Hepatocyte (in vitro differentiated cells): ENCODE results near the gene KRTAP4-5. TPM values are rescaled to one million over a fixed set of nuclear protein-coding genes. Genes with fewer than 3 reads are reported as not detected.

Experiments
- polyA plus RNA-seq: library from polyadenylated mRNA; unstranded; fragments of >200 nt; fragmentation: Nextera tagmentation; extraction: Ambion mirVana; gene quantifications from 2 replicates; pipeline ENCODE4 v1.2.1, GENCODE V29; 2016
- small RNA-seq: library from RNA; depleted of rRNA; stranded (forward); fragments of <200 nt; gene quantifications from one replicate; pipeline ENCODE3, GENCODE V24; 2014
- total RNA-seq: library from RNA; depleted of rRNA; stranded (reverse); fragments of >200 nt; gene quantifications from 2 replicates; pipeline ENCODE4 v1.2.3, GENCODE V29; 2014

The KRTAP4-5 gene
- total and polyA plus RNA-seq, 2 experiments from 2014 or later = not detected

Small RNA genes within 50 kb of the gene (small RNA-seq; reads per million reads assigned to genes)
- not detected for gene KRTAP4-17P

Other genes with a start within 250 kb of the KRTAP4-5 start
Only the 30 nearest of the 40 such genes appear.
- gene KRTAP3-2, start 149.9 kb downstream of the KRTAP4-5 start, total RNA-seq = not detected in 2 replicates
- gene KRTAP3-2, start 149.9 kb downstream of the KRTAP4-5 start, polyA plus RNA-seq = not detected in 2 replicates
- not detected in 2 replicates for gene KRTAP3-1, start 140.7 kb downstream of the KRTAP4-5 start, total RNA-seq
- 2.7 and 3.4 TPM in 2 replicates for gene KRTAP3-1, start 140.7 kb downstream of the KRTAP4-5 start, polyA plus RNA-seq
- not detected in 2 replicates for gene KRTAP1-5, start 122.6 kb downstream of the KRTAP4-5 start, total RNA-seq
- 0.44 TPM in 1 of 2 replicates, not detected in the other for gene KRTAP1-5, start 122.6 kb downstream of the KRTAP4-5 start, polyA plus RNA-seq
- gene KRTAP1-4, start 119.6 kb downstream of the KRTAP4-5 start, total RNA-seq = not detected in 2 replicates
- not detected in 2 replicates for gene KRTAP1-4, start 119.6 kb downstream of the KRTAP4-5 start, polyA plus RNA-seq
- not detected in 2 replicates for gene KRTAP1-3, start 115.0 kb downstream of the KRTAP4-5 start, total RNA-seq
- not detected in 2 replicates for gene KRTAP1-3, start 115.0 kb downstream of the KRTAP4-5 start, polyA plus RNA-seq
- not detected in 2 replicates for gene KRTAP1-1, start 108.4 kb downstream of the KRTAP4-5 start, total RNA-seq
- not detected in 2 replicates for gene KRTAP1-1, start 108.4 kb downstream of the KRTAP4-5 start, polyA plus RNA-seq
- gene KRTAP2-1, start 102.5 kb downstream of the KRTAP4-5 start, total RNA-seq = not detected in 2 replicates
- not detected in 2 replicates for gene KRTAP2-1, start 102.5 kb downstream of the KRTAP4-5 start, polyA plus RNA-seq
- gene KRTAP2-2, start 94.6 kb downstream of the KRTAP4-5 start, total RNA-seq = not detected in 2 replicates
- gene KRTAP2-2, start 94.6 kb downstream of the KRTAP4-5 start, polyA plus RNA-seq = not detected in 2 replicates
- gene KRTAP2-3, start 89.7 kb downstream of the KRTAP4-5 start, total RNA-seq = not detected in 2 replicates
- not detected in 2 replicates for gene KRTAP2-3, start 89.7 kb downstream of the KRTAP4-5 start, polyA plus RNA-seq
- not detected in 2 replicates for gene KRTAP2-4, start 83.9 kb downstream of the KRTAP4-5 start, total RNA-seq
- not detected in 2 replicates for gene KRTAP2-4, start 83.9 kb downstream of the KRTAP4-5 start, polyA plus RNA-seq
- not detected in 2 replicates for gene KRTAP4-7, start 65.7 kb downstream of the KRTAP4-5 start, total RNA-seq
- not detected in 2 replicates for gene KRTAP4-7, start 65.7 kb downstream of the KRTAP4-5 start, polyA plus RNA-seq
- gene KRTAP4-8, start 51.7 kb downstream of the KRTAP4-5 start, total RNA-seq = not detected in 2 replicates
- gene KRTAP4-8, start 51.7 kb downstream of the KRTAP4-5 start, polyA plus RNA-seq = not detected in 2 replicates
- gene KRTAP4-16, start 47.6 kb downstream of the KRTAP4-5 start, total RNA-seq = not detected in 2 replicates
- not detected in 2 replicates for gene KRTAP4-16, start 47.6 kb downstream of the KRTAP4-5 start, polyA plus RNA-seq
- gene KRTAP4-9, start 44.4 kb downstream of the KRTAP4-5 start, total RNA-seq = not detected in 2 replicates
- gene KRTAP4-9, start 44.4 kb downstream of the KRTAP4-5 start, polyA plus RNA-seq = not detected in 2 replicates
- gene KRTAP4-11, start 31.5 kb downstream of the KRTAP4-5 start, total RNA-seq = not detected in 2 replicates
- gene KRTAP4-11, start 31.5 kb downstream of the KRTAP4-5 start, polyA plus RNA-seq = not detected in 2 replicates
- gene KRTAP4-12, start 25.6 kb downstream of the KRTAP4-5 start, total RNA-seq = not detected in 2 replicates
- not detected in 2 replicates for gene KRTAP4-12, start 25.6 kb downstream of the KRTAP4-5 start, polyA plus RNA-seq
- gene KRTAP4-6, start 9.3 kb downstream of the KRTAP4-5 start, total RNA-seq = not detected in 2 replicates
- gene KRTAP4-6, start 9.3 kb downstream of the KRTAP4-5 start, polyA plus RNA-seq = not detected in 2 replicates
- gene KRTAP4-4, start 10.9 kb upstream of the KRTAP4-5 start, total RNA-seq = not detected in 2 replicates
- not detected in 2 replicates for gene KRTAP4-4, start 10.9 kb upstream of the KRTAP4-5 start, polyA plus RNA-seq
- not detected in 2 replicates for gene KRTAP4-3, start 18.4 kb upstream of the KRTAP4-5 start, total RNA-seq
- gene KRTAP4-3, start 18.4 kb upstream of the KRTAP4-5 start, polyA plus RNA-seq = not detected in 2 replicates
- gene KRTAP4-2, start 28.4 kb upstream of the KRTAP4-5 start, total RNA-seq = not detected in 2 replicates
- gene KRTAP4-2, start 28.4 kb upstream of the KRTAP4-5 start, polyA plus RNA-seq = not detected in 2 replicates
- not detected in 2 replicates for gene KRTAP4-1, start 35.1 kb upstream of the KRTAP4-5 start, total RNA-seq
- not detected in 2 replicates for gene KRTAP4-1, start 35.1 kb upstream of the KRTAP4-5 start, polyA plus RNA-seq
- gene KRTAP9-1, start 40.1 kb upstream of the KRTAP4-5 start, total RNA-seq = not detected in 2 replicates
- not detected in 2 replicates for gene KRTAP9-1, start 40.1 kb upstream of the KRTAP4-5 start, polyA plus RNA-seq
- gene KRTAP9-2, start 76.8 kb upstream of the KRTAP4-5 start, total RNA-seq = not detected in 2 replicates
- gene KRTAP9-2, start 76.8 kb upstream of the KRTAP4-5 start, polyA plus RNA-seq = not detected in 2 replicates
- not detected in 2 replicates for gene KRTAP9-3, start 82.6 kb upstream of the KRTAP4-5 start, total RNA-seq
- not detected in 2 replicates for gene KRTAP9-3, start 82.6 kb upstream of the KRTAP4-5 start, polyA plus RNA-seq
- not detected in 2 replicates for gene KRTAP9-8, start 88.2 kb upstream of the KRTAP4-5 start, total RNA-seq
- not detected in 2 replicates for gene KRTAP9-8, start 88.2 kb upstream of the KRTAP4-5 start, polyA plus RNA-seq
- not detected in 2 replicates for gene KRTAP9-4, start 99.9 kb upstream of the KRTAP4-5 start, total RNA-seq
- gene KRTAP9-4, start 99.9 kb upstream of the KRTAP4-5 start, polyA plus RNA-seq = not detected in 2 replicates
- gene KRTAP9-9, start 105.6 kb upstream of the KRTAP4-5 start, total RNA-seq = not detected in 2 replicates
- gene KRTAP9-9, start 105.6 kb upstream of the KRTAP4-5 start, polyA plus RNA-seq = not detected in 2 replicates
- not detected in 2 replicates for gene KRTAP9-6, start 115.6 kb upstream of the KRTAP4-5 start, total RNA-seq
- not detected in 2 replicates for gene KRTAP9-6, start 115.6 kb upstream of the KRTAP4-5 start, polyA plus RNA-seq
- gene KRTAP9-7, start 125.9 kb upstream of the KRTAP4-5 start, total RNA-seq = not detected in 2 replicates
- gene KRTAP9-7, start 125.9 kb upstream of the KRTAP4-5 start, polyA plus RNA-seq = not detected in 2 replicates
- not detected in 2 replicates for gene KRTAP29-1, start 153.0 kb upstream of the KRTAP4-5 start, total RNA-seq
- not detected in 2 replicates for gene KRTAP29-1, start 153.0 kb upstream of the KRTAP4-5 start, polyA plus RNA-seq